Right ventricle myocardium superior (tissue), 1 donor: ENCODE measurements around the gene DDR1. TPM values are rescaled to one million over a fixed set of nuclear protein-coding genes. Genes with fewer than 3 reads are reported as not detected.
"Not testable (repeated sequence)": the region's sequence is repeated elsewhere in the genome, so short reads cannot be mapped to it uniquely, and the experiment has no call there.

Experiments
- ATAC-seq: fragments of 200-7000 bp; cut with Tn5 transposase; one replicate; pipeline ENCODE4 v1.9.1; 2020; ENCODE audit warnings: mild to moderate bottlenecking; ENCODE audit not compliant: poor library complexity
- DNase-seq: peaks from one replicate; pipeline ENCODE4 v3.0.0-alpha.2; 2020
- intact Hi-C: fragments of 100-400 bp; cut with DNase I; formaldehyde crosslinking; loops from one replicate; pipeline ENCODE4 v1.11.2; 2022
- total RNA-seq: library from RNA; stranded (reverse); fragmentation: NEBNext Ultra II Directional; extraction: Animal tissue kit (Norgen Biotek cat#: 25700); gene quantifications from one replicate; pipeline ENCODE4 v1.2.1, GENCODE V29; 2021
- donor health status: DM: no; HTN: yes; CAD: no; lungs with severe emphysema.

Gene DDR1
- total RNA-seq, 1 donor from 2014 or later: 23.2 TPM

GRCh38 chr6:30888816-30889495 is 4.6 kb downstream of the DDR1 start:
- intact Hi-C loops: loop anchor here (10.0 kb wide), 1 partner anchor 214 kb away; the partner anchor contains the start of gene DHX16
- DNase-seq: no peak
- no peak for ATAC-seq

GRCh38 chr6:30889496-30889885 is 5.2 kb downstream of the DDR1 start:
- intact Hi-C loops: loop anchor here (10.0 kb wide), 1 partner anchor 215 kb away; the partner anchor contains the start of gene DHX16
- DNase-seq (no peak), ATAC-seq (no peak)

DNA sequence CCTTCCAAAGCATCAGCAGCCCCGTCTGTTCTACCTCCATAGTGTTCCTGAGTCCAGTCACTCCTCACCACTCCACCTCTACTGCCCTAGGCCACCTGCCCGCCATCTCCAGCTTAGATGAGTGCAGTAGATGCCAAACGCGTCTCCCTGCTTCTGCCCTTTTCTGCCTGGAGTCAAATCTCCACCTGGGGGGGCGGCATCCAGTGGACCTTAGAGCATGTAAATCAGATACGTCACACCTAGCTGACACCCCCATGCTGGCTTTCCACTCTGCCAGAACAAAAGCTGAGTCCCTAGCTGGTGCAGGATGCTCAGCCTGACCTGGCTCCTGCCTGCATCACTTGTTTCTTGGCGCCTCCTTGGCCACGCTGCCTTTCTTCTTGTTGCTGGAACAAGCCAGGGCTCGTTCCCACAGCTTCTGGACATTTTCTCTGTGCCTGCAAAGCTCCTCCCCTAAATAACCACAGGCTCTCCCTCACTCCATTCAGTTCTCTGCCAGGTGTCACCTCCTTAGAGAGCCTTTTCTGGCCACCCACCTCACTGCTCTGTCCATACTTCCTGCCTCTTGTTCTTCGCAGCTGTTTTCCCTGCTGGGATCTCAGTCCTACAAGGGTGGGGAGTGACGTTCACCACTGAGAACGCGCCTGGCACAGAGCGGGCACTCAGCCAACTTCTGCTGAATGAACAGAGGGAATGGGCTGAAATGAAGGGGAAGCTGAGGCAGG is 5.8 kb downstream of the DDR1 start:
- intact Hi-C loops: loop anchor here (10.0 kb wide), 1 partner anchor 215 kb away; the partner anchor contains the start of gene DHX16
- no peak for ATAC-seq
- DNase-seq: no peak

DNA sequence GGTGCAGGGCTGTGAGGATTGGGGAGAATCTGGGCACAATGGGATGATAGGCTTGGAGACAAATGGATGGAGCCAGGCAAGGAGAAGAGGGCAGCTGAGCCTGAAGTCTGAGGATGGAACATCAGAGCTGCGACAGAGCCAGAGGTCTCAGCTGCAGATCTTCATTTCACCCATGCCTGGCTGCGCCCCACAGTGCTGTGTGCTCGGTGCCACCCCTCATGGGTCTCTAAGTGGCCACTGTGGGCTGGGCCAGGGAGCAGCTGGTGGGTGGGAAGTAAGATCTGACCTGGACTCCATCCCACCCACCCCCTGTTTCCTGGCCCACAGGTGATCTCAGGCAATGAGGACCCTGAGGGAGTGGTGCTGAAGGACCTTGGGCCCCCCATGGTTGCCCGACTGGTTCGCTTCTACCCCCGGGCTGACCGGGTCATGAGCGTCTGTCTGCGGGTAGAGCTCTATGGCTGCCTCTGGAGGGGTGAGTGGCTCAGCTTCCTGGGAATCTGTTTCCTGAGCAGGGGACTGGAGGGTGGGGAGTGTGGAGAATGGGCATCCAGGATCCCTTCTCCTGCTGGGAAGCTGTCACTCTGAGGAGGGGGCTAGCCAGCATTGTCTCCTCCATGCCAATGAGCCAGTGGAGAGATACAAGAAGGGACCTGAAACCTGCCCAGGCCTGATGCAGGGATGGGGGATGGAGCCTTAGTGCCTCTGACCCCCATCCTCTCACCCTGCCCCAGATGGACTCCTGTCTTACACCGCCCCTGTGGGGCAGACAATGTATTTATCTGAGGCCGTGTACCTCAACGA is 6.5 kb downstream of the DDR1 start:
- intact Hi-C loops: no loop called here
- ATAC-seq: no peak
- DNase-seq: no peak

DNA sequence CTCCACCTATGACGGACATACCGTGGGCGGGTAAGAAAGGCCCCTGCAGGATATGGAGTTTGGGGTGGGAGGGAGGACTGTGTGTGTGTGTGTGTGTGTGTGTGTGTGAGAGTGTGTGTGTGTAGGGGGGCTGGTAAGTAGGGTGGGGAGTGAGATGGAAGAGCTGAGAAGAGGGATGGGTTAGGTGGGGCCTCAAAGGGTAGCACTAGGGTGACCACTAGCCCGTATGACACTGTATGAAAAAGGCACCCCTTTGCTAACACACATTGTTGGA is 7.1 kb downstream of the DDR1 start:
- DNase-seq (no peak), ATAC-seq (no peak)
- intact Hi-C loops: no loop called here

GRCh38 chr6:30891816-30892538 is 7.7 kb downstream of the DDR1 start:
- ATAC-seq: no peak
- DNase-seq: no peak
- intact Hi-C loops: no loop called here

DNA sequence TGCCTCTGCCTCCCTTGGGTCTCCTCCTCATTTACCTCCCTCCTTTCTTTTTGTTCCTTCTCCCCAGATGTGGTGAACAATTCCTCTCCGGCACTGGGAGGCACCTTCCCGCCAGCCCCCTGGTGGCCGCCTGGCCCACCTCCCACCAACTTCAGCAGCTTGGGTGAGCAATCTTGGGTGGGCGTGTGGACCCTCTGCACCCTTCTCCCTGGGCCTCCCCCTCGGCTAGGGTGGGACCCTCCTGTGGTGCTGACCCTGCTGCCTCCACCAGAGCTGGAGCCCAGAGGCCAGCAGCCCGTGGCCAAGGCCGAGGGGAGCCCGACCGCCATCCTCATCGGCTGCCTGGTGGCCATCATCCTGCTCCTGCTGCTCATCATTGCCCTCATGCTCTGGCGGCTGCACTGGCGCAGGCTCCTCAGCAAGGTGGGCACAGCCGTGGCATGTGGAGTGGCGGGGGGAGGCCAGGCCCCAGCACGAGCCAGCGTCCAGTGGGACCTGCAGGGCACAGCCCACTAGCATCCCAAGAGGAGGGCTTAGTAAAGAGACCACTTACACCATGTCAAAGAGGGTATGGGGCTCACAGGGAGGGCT is 8.8 kb downstream of the DDR1 start:
- no peak for DNase-seq
- no peak for ATAC-seq
- intact Hi-C loops: no loop called here

GRCh38 chr6:30893666-30894065 is 9.3 kb downstream of the DDR1 start:
- intact Hi-C loops: no loop called here
- DNase-seq (no peak), ATAC-seq (no peak)

DNA sequence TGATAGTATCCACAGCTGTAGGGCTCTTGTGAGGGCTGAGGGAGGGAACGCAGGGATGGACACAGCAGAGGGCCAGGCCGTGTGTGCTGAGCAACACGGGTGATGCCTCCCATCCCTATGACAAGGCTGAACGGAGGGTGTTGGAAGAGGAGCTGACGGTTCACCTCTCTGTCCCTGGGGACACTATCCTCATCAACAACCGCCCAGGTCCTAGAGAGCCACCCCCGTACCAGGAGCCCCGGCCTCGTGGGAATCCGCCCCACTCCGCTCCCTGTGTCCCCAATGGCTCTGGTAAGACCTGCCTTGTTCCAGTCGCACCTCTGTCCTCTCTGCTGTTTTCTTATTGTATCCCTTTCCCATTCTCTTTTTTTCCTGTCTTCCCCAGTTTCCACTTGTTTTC is 10.1 kb downstream of the DDR1 start:
- DNase-seq (no peak), ATAC-seq (no peak)
- intact Hi-C loops: no loop called here

DNA sequence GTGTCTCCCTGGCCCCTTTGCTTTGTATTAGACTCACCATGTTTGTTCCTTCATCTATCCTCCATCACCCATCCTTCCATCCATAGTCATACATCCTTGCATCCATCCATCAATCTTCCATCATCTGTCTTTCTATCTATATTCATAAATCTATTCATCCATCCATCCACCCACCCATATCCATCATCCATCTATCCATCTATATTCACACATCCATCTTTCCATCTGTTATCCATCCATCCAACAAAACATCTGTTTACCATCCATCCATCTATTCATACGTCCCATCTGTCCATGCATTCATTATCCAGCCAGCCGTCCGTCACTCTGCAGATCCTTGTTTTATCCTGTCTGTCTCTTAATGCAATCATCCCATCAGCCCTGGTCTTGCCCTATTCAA is 10.6 kb downstream of the DDR1 start:
- intact Hi-C loops: no loop called here
- no peak for ATAC-seq
- DNase-seq: no peak

GRCh38 chr6:30895343-30895742 is 11.0 kb downstream of the DDR1 start:
- DNase-seq (peak; percentile 19), ATAC-seq (no peak)
- intact Hi-C loops: no loop called here

DNA sequence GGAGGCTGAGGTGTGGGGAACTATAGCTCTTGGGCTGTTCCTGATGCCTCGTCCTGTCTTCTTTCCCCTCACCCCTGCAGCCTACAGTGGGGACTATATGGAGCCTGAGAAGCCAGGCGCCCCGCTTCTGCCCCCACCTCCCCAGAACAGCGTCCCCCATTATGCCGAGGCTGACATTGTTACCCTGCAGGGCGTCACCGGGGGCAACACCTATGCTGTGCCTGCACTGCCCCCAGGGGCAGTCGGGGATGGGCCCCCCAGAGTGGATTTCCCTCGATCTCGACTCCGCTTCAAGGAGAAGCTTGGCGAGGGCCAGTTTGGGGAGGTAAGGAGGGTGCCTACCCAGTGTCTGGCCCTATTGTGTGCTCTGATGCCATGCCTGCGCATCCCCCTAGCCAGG is 12.2 kb downstream of the DDR1 start:
- ATAC-seq (no peak), DNase-seq (peak; percentile 12)
- intact Hi-C loops: no loop called here

- DNase-seq (peak; percentile 27), ATAC-seq (no peak)
- intact Hi-C loops: no loop called here
These were observed 13.6 kb downstream of the DDR1 start for GRCh38 chr6:30897882-30898281.

GRCh38 chr6:30898750-30899360 is 14.5 kb downstream of the DDR1 start:
- intact Hi-C loops: no loop called here
- no peak for ATAC-seq
- peak; percentile 38 for DNase-seq

DNA sequence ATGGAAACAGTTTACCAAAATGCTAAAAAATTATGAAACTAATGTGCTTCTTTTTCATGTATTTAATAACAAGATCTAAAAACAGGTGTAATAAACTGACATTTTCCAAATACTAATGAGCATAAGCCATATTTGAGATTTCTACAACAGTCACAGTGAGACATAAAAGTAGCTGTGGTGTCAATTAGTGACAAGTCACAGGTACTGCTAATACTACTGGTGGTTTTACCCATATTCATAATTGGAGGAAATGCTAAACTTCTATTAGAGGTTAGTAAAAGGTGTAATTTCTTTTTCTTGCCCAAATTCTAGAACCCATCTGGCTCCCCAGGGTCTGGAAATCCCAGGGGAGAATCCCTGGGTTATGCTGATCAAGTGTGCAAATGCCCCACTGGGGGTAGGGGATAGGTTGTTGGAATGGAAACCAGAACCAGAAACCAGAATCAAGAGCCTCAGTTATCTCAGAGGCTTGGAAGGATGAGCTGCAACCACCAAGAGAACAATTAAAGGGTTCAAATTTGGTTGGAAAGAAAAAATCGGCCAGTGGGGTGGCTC is 16.6 kb downstream of the DDR1 start:
- DNase-seq: no peak
- no peak for ATAC-seq
- intact Hi-C loops: no loop called here

GRCh38 chr6:30901436-30901835 is 17.1 kb downstream of the DDR1 start:
- intact Hi-C loops: no loop called here
- ATAC-seq (no peak), DNase-seq (no peak)

DNA sequence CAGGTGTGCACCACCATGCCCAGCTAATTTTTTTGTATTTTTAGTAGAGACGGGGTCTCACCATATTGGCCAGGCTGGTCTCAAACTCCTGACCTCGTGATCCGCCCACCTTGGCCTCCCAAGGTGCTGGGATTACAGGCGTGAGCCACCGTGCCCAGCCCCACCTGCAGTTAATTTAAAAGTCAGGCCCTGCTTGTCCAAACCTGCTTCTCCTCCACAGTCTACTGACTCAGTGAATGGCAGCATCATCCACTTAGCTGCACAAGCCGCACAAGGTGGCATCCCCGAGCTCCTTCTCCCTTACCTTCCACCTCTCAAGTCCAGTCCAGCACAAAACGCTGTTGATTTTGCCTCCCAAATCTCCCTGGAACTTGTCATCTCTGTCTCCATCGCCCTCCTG is 17.9 kb downstream of the DDR1 start:
- ATAC-seq, intact Hi-C loops: not testable (repeated sequence)
- DNase-seq: peak; percentile 8

GRCh38 chr6:30902709-30903108 is 18.4 kb downstream of the DDR1 start:
- no peak for ATAC-seq
- intact Hi-C loops: no loop called here
- peak; percentile 1 for DNase-seq
